Choroid plexus epithelial cell (primary cell): ENCODE results near the gene UTP11.

Experiments
- DNase-seq: peaks from one replicate; pipeline ENCODE4 v3.0.0-alpha.2; 2010; ENCODE audit warnings: low read depth
- H3K4me3 ChIP-seq: 2 replicates; pipeline ENCODE4 v1.5.1; 2011; ENCODE audit warnings: low read depth, mild to moderate bottlenecking, control low read depth, low read length, moderate library complexity
- TF ChIP-seq, protein P1 (sequence below): conservative IDR thresholded peaks from 2 replicates; pipeline ENCODE4 v1.5.1; 2011; ENCODE audit warnings: low read depth, mild to moderate bottlenecking, control low read depth, inconsistent platforms, low read length, moderate library complexity

The UTP11 gene

DNA sequence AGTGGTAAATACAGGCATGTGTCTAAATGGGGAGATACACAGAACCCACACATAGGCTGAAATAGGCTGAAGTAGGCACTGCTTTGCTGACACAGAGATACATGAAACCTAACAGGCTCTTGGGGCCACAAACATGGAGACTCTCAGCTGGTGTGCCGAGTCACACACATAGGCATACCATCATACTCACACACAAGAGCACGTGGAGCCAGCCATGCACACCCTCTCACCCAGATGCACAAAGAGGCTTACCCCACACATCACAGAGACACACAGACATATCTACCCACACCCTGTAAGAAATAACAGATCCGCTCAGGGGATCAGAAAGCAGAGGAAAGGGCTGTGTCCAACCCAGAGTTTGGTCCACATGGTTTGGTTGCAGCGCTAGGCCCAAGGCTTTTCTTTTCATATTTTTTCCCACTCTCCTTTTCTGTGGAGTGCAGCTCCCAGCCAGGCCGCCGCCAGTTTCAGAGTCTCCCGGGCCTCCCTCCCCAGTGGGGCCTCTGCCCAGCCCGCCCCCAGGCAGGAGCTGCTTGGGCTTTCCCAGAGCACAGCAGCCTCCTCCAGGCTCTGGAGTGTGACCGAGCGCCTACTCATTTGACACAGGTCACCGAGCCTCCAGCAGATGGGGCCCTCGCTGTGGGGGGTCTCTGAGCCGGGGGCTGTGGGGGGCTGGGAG lies 38.0 kb downstream of the UTP11 start:
- no peak for DNase-seq
- no peak overlapping the region for H3K4me3 ChIP-seq
- TF ChIP-seq, protein P1, sequence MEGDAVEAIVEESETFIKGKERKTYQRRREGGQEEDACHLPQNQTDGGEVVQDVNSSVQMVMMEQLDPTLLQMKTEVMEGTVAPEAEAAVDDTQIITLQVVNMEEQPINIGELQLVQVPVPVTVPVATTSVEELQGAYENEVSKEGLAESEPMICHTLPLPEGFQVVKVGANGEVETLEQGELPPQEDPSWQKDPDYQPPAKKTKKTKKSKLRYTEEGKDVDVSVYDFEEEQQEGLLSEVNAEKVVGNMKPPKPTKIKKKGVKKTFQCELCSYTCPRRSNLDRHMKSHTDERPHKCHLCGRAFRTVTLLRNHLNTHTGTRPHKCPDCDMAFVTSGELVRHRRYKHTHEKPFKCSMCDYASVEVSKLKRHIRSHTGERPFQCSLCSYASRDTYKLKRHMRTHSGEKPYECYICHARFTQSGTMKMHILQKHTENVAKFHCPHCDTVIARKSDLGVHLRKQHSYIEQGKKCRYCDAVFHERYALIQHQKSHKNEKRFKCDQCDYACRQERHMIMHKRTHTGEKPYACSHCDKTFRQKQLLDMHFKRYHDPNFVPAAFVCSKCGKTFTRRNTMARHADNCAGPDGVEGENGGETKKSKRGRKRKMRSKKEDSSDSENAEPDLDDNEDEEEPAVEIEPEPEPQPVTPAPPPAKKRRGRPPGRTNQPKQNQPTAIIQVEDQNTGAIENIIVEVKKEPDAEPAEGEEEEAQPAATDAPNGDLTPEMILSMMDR: no peak

DNA sequence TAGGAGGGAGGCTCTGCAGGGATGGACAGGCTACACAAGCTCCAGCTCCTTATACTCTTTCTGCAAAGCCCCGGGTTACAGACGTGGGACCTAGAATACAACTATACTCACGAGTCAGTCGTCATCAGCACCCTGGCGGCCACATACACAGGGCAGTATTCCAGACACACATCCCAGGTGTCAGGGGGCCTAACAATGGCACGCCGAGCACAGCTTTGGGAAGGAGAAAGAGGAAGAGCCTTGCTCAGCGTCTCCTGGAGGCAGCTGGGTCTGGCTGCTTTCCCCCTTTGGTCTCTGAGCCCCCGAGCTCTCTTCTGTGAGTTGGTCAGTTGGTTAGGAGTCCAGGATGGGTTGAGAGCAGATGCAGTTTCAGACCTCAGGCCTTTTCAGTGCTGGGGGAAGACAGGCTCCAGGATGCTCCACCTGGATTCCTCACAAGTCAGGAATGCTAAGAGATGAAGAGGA lies 38.6 kb downstream of the UTP11 start:
- H3K4me3 ChIP-seq: no peak overlapping the region
- TF ChIP-seq, protein P1: no peak
- no peak for DNase-seq

DNA sequence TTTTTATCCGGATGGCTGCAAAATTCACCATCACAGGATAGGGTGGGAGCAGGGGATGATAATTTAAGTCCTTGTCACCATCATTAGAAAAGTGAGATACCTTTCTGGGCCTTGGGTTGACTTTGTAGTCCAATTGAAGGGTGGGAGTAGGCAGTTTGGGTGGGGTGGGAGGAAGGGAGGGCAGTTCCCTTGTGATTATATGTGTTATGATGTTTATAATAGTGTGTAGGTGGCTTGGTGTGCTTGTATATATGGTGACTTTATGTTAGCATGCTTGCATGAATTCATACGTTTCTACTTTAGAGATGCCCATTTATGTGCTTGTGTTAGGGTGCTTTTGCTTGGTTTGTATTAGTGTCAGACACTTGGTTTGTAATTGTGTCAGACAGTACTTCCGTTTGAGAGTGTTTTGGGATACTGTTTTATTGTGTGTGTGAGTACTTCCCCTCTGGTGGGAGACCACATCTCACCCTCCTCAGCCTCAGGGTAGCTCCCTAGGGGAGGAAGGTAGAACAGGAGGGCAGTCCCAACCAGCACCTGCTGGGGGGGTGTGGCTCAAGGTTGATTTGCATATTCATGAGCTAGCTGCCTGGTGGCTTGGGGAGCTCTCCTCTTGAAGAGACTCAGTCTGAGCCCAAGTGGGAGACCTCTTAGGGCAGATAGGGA lies 40.3 kb downstream of the UTP11 start:
- DNase-seq: no peak
- TF ChIP-seq, protein P1: no peak

DNA sequence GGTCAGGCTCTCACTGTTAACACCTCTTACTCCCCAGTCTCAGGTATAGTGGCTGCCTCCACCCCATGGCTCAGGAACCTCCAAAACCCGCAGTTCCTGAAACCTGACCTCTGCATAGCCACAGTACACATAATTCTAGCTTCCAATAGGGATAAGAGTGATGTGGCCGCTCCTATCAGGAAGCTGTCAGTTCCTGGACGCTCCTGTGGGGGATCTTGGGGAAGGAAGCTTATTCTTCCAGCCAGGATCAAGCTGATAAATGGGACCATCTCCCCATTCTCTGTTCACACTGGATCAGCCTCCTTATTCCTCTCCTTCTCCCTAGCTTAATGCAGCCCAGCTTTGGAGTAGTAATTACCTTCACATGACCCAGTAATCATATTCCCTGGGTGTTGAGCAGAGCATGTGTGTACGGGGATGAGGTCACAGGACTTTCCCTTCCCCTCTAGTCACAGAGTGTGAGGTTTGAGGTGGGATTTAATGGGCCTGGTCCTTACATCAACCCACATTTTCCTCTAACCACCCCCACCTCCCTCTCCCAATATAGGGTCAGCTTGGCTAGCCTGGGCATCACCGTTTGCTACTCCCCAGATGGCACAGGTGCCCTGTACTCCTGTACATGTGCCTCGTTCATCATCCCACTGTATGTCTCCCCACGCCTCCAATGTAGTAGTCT lies 41.0 kb downstream of the UTP11 start:
- H3K4me3 ChIP-seq: no peak overlapping the region
- DNase-seq: no peak
- TF ChIP-seq, protein P1: no peak

More for the DNA sequence above, 40.3 kb downstream of the UTP11 start:
- no peak overlapping the region for H3K4me3 ChIP-seq

DNA sequence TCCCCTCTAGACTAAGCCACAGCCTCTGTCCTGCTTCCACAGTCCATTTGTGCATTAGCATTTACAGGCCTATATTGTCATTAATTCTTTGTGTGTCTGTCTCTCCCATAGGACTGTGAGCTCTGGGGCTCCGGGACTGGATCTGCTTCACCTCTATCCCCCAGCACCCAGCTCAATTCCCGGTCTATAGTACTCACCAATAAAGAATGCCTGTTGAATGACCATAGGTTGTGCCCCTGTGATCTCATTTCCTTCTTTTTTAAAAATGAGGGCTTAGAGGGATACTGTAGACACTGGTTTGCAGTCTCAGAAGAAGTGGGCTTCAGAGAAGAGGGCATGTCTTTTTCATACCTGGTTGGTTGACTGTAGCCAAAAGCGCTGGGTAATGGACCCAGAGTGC lies 42.9 kb downstream of the UTP11 start:
- TF ChIP-seq, protein P1: no peak
- H3K4me3 ChIP-seq: no peak overlapping the region
- DNase-seq: no peak

DNA sequence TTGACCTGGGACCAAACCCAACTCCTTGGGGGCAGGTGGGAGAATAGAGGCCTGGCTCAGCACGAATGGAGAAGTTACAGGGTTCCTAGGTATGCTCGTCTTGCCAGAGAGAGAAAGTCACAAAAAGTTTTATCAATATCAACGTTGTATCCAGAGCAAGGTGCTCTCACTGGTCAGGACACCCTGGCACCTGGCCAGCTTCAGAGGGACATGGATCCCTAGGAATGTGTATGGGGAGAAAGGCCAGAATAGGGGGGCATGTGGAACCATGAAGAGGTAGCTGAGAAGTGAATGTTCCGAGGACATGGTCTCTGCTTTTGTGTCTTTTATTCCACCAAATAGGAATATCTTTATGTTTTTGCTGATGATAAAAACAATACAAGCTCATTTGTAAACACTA lies 43.4 kb downstream of the UTP11 start:
- DNase-seq: no peak
- TF ChIP-seq, protein P1: no peak
- H3K4me3 ChIP-seq: no peak overlapping the region
